HEK293 (cell line): Measurements from ENCODE around the gene POLR2H.

Experiments
- GLIS1 ChIP-seq: fragments of 450-650 bp; formaldehyde crosslinking; IDR thresholded peaks from 2 replicates; pipeline ENCODE4 v1.5.1; 2016; ENCODE audit warnings: missing biosample characterization, missing genetic modification characterization
- HOXD13 ChIP-seq: sonication (generic); formaldehyde crosslinking; IDR thresholded peaks from 2 replicates; pipeline ENCODE4 v1.8.0; 2022; ENCODE audit warnings: missing genetic modification reagents, borderline replicate concordance
- KLF10 ChIP-seq: fragments of 450-650 bp; IDR thresholded peaks from 2 replicates; pipeline ENCODE4 v1.5.1; 2018; ENCODE audit warnings: missing biosample characterization, mild to moderate bottlenecking, missing genetic modification characterization
- KLF9 ChIP-seq: fragments of 450-650 bp; formaldehyde crosslinking; IDR thresholded peaks from 2 replicates; pipeline ENCODE4 v1.5.1; 2016; ENCODE audit warnings: missing biosample characterization, missing genetic modification characterization, low read depth
- PRDM1 ChIP-seq: fragments of 450-650 bp; formaldehyde crosslinking; IDR thresholded peaks from 2 replicates; pipeline ENCODE4; 2016; ENCODE audit warnings: missing biosample characterization, missing genetic modification characterization
- SCRT2 ChIP-seq: fragments of 450-650 bp; formaldehyde crosslinking; IDR thresholded peaks from 2 replicates; pipeline ENCODE4 v1.5.1; 2016; ENCODE audit warnings: missing biosample characterization, missing genetic modification characterization
- SP7 ChIP-seq: fragments of 450-650 bp; formaldehyde crosslinking; IDR thresholded peaks from 2 replicates; pipeline ENCODE4 v1.5.1; 2016; ENCODE audit warnings: missing biosample characterization, missing genetic modification characterization
- WT1 ChIP-seq: fragments of 450-650 bp; formaldehyde crosslinking; IDR thresholded peaks from 2 replicates; pipeline ENCODE4 v1.5.1; 2016; ENCODE audit warnings: missing biosample characterization, missing genetic modification characterization
- ZBTB1 ChIP-seq: fragments of 450-650 bp; formaldehyde crosslinking; IDR thresholded peaks from 2 replicates; pipeline ENCODE4 v1.5.1; 2016; ENCODE audit warnings: missing biosample characterization, missing genetic modification characterization
- ZBTB17 ChIP-seq: fragments of 450-650 bp; formaldehyde crosslinking; IDR thresholded peaks from 2 replicates; pipeline ENCODE4 v1.5.1; 2016; ENCODE audit warnings: missing biosample characterization, missing genetic modification characterization
- ZBTB8A ChIP-seq: fragments of 450-650 bp; formaldehyde crosslinking; IDR thresholded peaks from 2 replicates; pipeline ENCODE4 v1.5.1; 2016; ENCODE audit warnings: missing biosample characterization, missing genetic modification characterization
- ZFP3 ChIP-seq: fragments of 450-650 bp; formaldehyde crosslinking; IDR thresholded peaks from 2 replicates; pipeline ENCODE4 v1.5.1; 2016; ENCODE audit warnings: low read depth, missing biosample characterization, missing genetic modification characterization
- ZIC2 ChIP-seq: fragments of 450-650 bp; formaldehyde crosslinking; IDR thresholded peaks from 2 replicates; pipeline ENCODE4 v1.5.1; 2016; ENCODE audit warnings: missing biosample characterization, missing genetic modification characterization
- ZNF155 ChIP-seq: fragments of 450-650 bp; formaldehyde crosslinking; IDR thresholded peaks from 2 replicates; pipeline ENCODE4 v1.5.1; 2016; ENCODE audit warnings: missing biosample characterization, missing genetic modification characterization
- ZNF19 ChIP-seq: fragments of 450-650 bp; formaldehyde crosslinking; IDR thresholded peaks from 2 replicates; pipeline ENCODE4; 2016; ENCODE audit warnings: missing biosample characterization, missing genetic modification characterization, low read depth
- ZNF211 ChIP-seq: fragments of 450-650 bp; formaldehyde crosslinking; IDR thresholded peaks from 2 replicates; pipeline ENCODE4 v1.5.1; 2016; ENCODE audit warnings: low read depth, missing biosample characterization, missing genetic modification characterization
- ZNF341 ChIP-seq: fragments of 450-650 bp; formaldehyde crosslinking; IDR thresholded peaks from 2 replicates; pipeline ENCODE4; 2016; ENCODE audit warnings: low read depth, missing biosample characterization, missing genetic modification characterization
- ZNF354C ChIP-seq: fragments of 450-650 bp; formaldehyde crosslinking; IDR thresholded peaks from 2 replicates; pipeline ENCODE4 v1.5.1; 2016; ENCODE audit warnings: missing biosample characterization, missing genetic modification characterization, low read depth, borderline replicate concordance
- ZNF37A ChIP-seq: fragments of 450-650 bp; IDR thresholded peaks from 2 replicates; pipeline ENCODE4 v1.5.1; 2018; ENCODE audit warnings: missing biosample characterization, missing genetic modification characterization
- ZNF521 ChIP-seq: fragments of 450-650 bp; formaldehyde crosslinking; IDR thresholded peaks from 2 replicates; pipeline ENCODE4 v1.5.1; 2017; ENCODE audit warnings: missing biosample characterization, mild to moderate bottlenecking, missing genetic modification characterization
- ZNF571 ChIP-seq: fragments of 450-650 bp; formaldehyde crosslinking; IDR thresholded peaks from 2 replicates; pipeline ENCODE4 v1.5.0; 2017; ENCODE audit warnings: missing biosample characterization, missing genetic modification characterization
- ZNF585B ChIP-seq: fragments of 450-650 bp; formaldehyde crosslinking; IDR thresholded peaks from 2 replicates; pipeline ENCODE4 v1.5.1; 2016; ENCODE audit warnings: missing biosample characterization, missing genetic modification characterization
- ZNF600 ChIP-seq: fragments of 450-650 bp; formaldehyde crosslinking; IDR thresholded peaks from 2 replicates; pipeline ENCODE4 v1.5.1; 2016; ENCODE audit warnings: missing biosample characterization, missing genetic modification characterization
- ZNF624 ChIP-seq: fragments of 450-650 bp; formaldehyde crosslinking; IDR thresholded peaks from 2 replicates; pipeline ENCODE4 v1.5.1; 2017; ENCODE audit warnings: missing biosample characterization, missing genetic modification characterization
- ZNF654 ChIP-seq: fragments of 450-650 bp; formaldehyde crosslinking; IDR thresholded peaks from 2 replicates; pipeline ENCODE4 v1.5.1; 2016; ENCODE audit warnings: low read depth, missing biosample characterization, missing genetic modification characterization
- ZNF660 ChIP-seq: fragments of 450-650 bp; IDR thresholded peaks from 2 replicates; pipeline ENCODE4 v1.5.1; 2018; ENCODE audit warnings: missing biosample characterization, mild to moderate bottlenecking, missing genetic modification characterization
- ZNF664 ChIP-seq: fragments of 450-650 bp; formaldehyde crosslinking; IDR thresholded peaks from 2 replicates; pipeline ENCODE4 v1.5.1; 2016; ENCODE audit warnings: missing biosample characterization, missing genetic modification characterization
- ZNF701 ChIP-seq: fragments of 450-650 bp; formaldehyde crosslinking; IDR thresholded peaks from 2 replicates; pipeline ENCODE4 v1.5.1; 2016; ENCODE audit warnings: missing biosample characterization, missing genetic modification characterization
- ZNF843 ChIP-seq: fragments of 450-650 bp; formaldehyde crosslinking; IDR thresholded peaks from 2 replicates; pipeline ENCODE4 v1.5.1; 2016; ENCODE audit warnings: missing biosample characterization, missing genetic modification characterization
- TF ChIP-seq, protein P1 (sequence below): fragments of 450-650 bp; formaldehyde crosslinking; IDR thresholded peaks from 2 replicates; pipeline ENCODE4 v1.5.1; 2017; ENCODE audit warnings: missing biosample characterization, missing genetic modification characterization
- TF ChIP-seq, protein P2 (sequence below): fragments of 450-650 bp; formaldehyde crosslinking; IDR thresholded peaks from 2 replicates; pipeline ENCODE4 v1.5.1; 2016; ENCODE audit warnings: missing biosample characterization, missing genetic modification characterization
- TF ChIP-seq, protein P3 (sequence below): fragments of 450-650 bp; formaldehyde crosslinking; IDR thresholded peaks from 2 replicates; pipeline ENCODE4 v1.5.1; 2016; ENCODE audit warnings: missing biosample characterization, missing genetic modification characterization
- TF ChIP-seq, protein P4 (sequence below): fragments of 450-650 bp; IDR thresholded peaks from 2 replicates; pipeline ENCODE4 v1.5.1; 2018; ENCODE audit warnings: missing biosample characterization, mild to moderate bottlenecking, missing genetic modification characterization
- TF ChIP-seq, protein P5 (sequence below): fragments of 450-650 bp; IDR thresholded peaks from 2 replicates; pipeline ENCODE4 v1.5.1; 2018; ENCODE audit warnings: missing biosample characterization, missing genetic modification characterization

POLR2H gene

DNA sequence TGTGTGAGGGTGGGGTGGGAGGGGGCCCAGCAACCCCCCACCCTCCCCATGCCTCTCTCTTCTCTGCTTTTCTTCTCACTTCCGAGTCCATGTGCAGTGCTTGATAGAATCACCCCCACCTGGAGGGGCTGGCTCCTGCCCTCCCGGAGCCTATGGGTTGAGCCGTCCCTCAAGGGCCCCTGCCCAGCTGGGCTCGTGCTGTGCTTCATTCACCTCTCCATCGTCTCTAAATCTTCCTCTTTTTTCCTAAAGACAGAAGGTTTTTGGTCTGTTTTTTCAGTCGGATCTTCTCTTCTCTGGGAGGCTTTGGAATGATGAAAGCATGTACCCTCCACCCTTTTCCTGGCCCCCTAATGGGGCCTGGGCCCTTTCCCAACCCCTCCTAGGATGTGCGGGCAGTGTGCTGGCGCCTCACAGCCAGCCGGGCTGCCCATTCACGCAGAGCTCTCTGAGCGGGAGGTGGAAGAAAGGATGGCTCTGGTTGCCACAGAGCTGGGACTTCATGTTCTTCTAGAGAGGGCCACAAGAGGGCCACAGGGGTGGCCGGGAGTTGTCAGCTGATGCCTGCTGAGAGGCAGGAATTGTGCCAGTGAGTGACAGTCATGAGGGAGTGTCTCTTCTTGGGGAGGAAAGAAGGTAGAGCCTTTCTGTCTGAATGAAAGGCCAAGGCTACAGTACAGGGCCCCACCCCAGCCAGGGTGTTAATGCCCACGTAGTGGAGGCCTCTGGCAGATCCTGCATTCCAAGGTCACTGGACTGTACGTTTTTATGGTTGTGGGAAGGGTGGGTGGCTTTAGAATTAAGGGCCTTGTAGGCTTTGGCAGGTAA is 16.0 kb upstream of the POLR2H start (continued):
- TF ChIP-seq, protein P1, sequence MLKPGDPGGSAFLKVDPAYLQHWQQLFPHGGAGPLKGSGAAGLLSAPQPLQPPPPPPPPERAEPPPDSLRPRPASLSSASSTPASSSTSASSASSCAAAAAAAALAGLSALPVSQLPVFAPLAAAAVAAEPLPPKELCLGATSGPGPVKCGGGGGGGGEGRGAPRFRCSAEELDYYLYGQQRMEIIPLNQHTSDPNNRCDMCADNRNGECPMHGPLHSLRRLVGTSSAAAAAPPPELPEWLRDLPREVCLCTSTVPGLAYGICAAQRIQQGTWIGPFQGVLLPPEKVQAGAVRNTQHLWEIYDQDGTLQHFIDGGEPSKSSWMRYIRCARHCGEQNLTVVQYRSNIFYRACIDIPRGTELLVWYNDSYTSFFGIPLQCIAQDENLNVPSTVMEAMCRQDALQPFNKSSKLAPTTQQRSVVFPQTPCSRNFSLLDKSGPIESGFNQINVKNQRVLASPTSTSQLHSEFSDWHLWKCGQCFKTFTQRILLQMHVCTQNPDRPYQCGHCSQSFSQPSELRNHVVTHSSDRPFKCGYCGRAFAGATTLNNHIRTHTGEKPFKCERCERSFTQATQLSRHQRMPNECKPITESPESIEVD (tag by site-specific recombination) = 0 out of 2 replicates have a peak, but pooled peaks have one; percentile 36
- TF ChIP-seq, protein P2, sequence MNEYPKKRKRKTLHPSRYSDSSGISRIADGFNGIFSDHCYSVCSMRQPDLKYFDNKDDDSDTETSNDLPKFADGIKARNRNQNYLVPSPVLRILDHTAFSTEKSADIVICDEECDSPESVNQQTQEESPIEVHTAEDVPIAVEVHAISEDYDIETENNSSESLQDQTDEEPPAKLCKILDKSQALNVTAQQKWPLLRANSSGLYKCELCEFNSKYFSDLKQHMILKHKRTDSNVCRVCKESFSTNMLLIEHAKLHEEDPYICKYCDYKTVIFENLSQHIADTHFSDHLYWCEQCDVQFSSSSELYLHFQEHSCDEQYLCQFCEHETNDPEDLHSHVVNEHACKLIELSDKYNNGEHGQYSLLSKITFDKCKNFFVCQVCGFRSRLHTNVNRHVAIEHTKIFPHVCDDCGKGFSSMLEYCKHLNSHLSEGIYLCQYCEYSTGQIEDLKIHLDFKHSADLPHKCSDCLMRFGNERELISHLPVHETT (tag by site-specific recombination) = no peak
- TF ChIP-seq ZNF155 (tag by site-specific recombination) (no peak), SP7 (tag by site-specific recombination) (peak; percentile 50; the same call in 1 of the 2 replicates), ZNF624 (tag by site-specific recombination) (no peak), ZNF211 (no peak), ZNF843 (tag by site-specific recombination) (no peak), ZNF660 (peak; percentile 62), KLF9 (tag by site-specific recombination) (0 out of 2 replicates have a peak, but pooled peaks have one; percentile 14), ZNF701 (tag by site-specific recombination) (no peak), ZNF585B (tag by site-specific recombination) (no peak), ZBTB17 (peak; percentile 38; the same call in 1 of the 2 replicates), ZNF19 (no peak), ZBTB8A (tag by site-specific recombination) (peak; percentile 27; the same call in 1 of the 2 replicates), PRDM1 (tag by site-specific recombination) (peak; percentile 68), WT1 (tag by site-specific recombination) (0 out of 2 replicates have a peak, but pooled peaks have one; percentile 31), ZNF664 (tag by site-specific recombination) (no peak), ZNF341 (tag by site-specific recombination) (no peak), ZNF600 (tag by site-specific recombination) (peak; percentile 50; the same call in 1 of the 2 replicates), HOXD13 (no peak), ZBTB1 (tag by site-specific recombination) (no peak), KLF10 (tag by site-specific recombination) (no peak; the same call in 1 of the 2 replicates), ZNF354C (tag by site-specific recombination) (no peak), ZNF37A (tag by site-specific recombination) (no peak), GLIS1 (tag by site-specific recombination) (peak; percentile 23; the same call in 1 of the 2 replicates), ZNF521 (tag by site-specific recombination) (no peak), SCRT2 (no peak), ZIC2 (tag by site-specific recombination) (peak; percentile 89), ZNF654 (tag by site-specific recombination) (0 out of 2 replicates have a peak, but pooled peaks have one; percentile 10), ZNF571 (tag by site-specific recombination) (no peak), ZFP3 (tag by site-specific recombination) (no peak)
- TF ChIP-seq, protein P3, sequence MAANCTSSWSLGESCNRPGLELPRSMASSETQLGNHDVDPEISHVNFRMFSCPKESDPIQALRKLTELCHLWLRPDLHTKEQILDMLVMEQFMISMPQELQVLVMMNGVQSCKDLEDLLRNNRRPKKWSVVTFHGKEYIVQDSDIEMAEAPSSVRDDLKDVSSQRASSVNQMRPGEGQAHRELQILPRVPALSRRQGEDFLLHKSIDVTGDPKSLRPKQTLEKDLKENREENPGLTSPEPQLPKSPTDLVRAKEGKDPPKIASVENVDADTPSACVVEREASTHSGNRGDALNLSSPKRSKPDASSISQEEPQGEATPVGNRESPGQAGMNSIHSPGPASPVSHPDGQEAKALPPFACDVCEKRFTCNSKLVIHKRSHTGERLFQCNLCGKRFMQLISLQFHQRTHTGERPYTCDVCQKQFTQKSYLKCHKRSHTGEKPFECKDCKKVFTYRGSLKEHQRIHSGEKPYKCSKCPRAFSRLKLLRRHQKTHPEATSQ = no peak
- TF ChIP-seq, protein P4, sequence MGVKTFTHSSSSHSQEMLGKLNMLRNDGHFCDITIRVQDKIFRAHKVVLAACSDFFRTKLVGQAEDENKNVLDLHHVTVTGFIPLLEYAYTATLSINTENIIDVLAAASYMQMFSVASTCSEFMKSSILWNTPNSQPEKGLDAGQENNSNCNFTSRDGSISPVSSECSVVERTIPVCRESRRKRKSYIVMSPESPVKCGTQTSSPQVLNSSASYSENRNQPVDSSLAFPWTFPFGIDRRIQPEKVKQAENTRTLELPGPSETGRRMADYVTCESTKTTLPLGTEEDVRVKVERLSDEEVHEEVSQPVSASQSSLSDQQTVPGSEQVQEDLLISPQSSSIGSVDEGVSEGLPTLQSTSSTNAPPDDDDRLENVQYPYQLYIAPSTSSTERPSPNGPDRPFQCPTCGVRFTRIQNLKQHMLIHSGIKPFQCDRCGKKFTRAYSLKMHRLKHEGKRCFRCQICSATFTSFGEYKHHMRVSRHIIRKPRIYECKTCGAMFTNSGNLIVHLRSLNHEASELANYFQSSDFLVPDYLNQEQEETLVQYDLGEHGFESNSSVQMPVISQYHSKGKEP (tag by site-specific recombination) = no peak
- TF ChIP-seq, protein P5, sequence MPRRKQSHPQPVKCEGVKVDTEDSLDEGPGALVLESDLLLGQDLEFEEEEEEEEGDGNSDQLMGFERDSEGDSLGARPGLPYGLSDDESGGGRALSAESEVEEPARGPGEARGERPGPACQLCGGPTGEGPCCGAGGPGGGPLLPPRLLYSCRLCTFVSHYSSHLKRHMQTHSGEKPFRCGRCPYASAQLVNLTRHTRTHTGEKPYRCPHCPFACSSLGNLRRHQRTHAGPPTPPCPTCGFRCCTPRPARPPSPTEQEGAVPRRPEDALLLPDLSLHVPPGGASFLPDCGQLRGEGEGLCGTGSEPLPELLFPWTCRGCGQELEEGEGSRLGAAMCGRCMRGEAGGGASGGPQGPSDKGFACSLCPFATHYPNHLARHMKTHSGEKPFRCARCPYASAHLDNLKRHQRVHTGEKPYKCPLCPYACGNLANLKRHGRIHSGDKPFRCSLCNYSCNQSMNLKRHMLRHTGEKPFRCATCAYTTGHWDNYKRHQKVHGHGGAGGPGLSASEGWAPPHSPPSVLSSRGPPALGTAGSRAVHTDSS (tag by site-specific recombination) = no peak
